Fibroblast of skin of left biceps (primary cell): ENCODE measurements around the gene KRT83.

Experiments used
- DNase-seq, 2 experiments: peaks; one replicate each; pipeline ENCODE4 v3.0.0-alpha.2; 2013; ENCODE audit warnings: low read depth in 2 of 2

KRT83 gene

GRCh38 chr12:52320784-52321400 is at the start of gene KRT83:
KRT83 (minus strand) TSS chr12:52321398; CDS start chr12:52321335, 63 bp downstream.
- DNase-seq, result no peak

GRCh38 chr12:52369809-52370208 is 48.6 kb upstream of the KRT83 start:
- DNase-seq, result no peak

- DNase-seq, result no peak
Measured at GRCh38 chr12:52369211-52369610, 48.0 kb upstream of the KRT83 start.

- DNase-seq, result no peak
Measured at GRCh38 chr12:52368508-52368907, 47.3 kb upstream of the KRT83 start.

- no peak for DNase-seq
Measured at GRCh38 chr12:52367876-52368275, 46.7 kb upstream of the KRT83 start.

GRCh38 chr12:52366738-52367485 is 45.7 kb upstream of the KRT83 start, which contains the start of gene KRT85:
KRT85 (minus strand) TSS chr12:52367481; CDS start chr12:52367405, 76 bp downstream.
- no peak for DNase-seq

- no peak for DNase-seq
Measured at GRCh38 chr12:52364901-52365489, 43.8 kb upstream of the KRT83 start.

GRCh38 chr12:52364061-52364460 is 42.9 kb upstream of the KRT83 start:
- DNase-seq, result no peak

GRCh38 chr12:52363111-52363679 is 42.0 kb upstream of the KRT83 start:
- no peak for DNase-seq

GRCh38 chr12:52362118-52362726 is 41.0 kb upstream of the KRT83 start:
- no peak for DNase-seq

GRCh38 chr12:52361553-52361952 is 40.4 kb upstream of the KRT83 start:
- no peak for DNase-seq

GRCh38 chr12:52360663-52361271 is 39.6 kb upstream of the KRT83 start:
- DNase-seq, result no peak

- DNase-seq, result no peak
Measured at GRCh38 chr12:52360106-52360662, 39.0 kb upstream of the KRT83 start.

GRCh38 chr12:52359621-52360061 is 38.4 kb upstream of the KRT83 start:
- DNase-seq, result no peak

- DNase-seq, result no peak
Measured at GRCh38 chr12:52358575-52359350, 37.6 kb upstream of the KRT83 start.

- DNase-seq, result no peak
Measured at GRCh38 chr12:52356762-52357580, 35.8 kb upstream of the KRT83 start.

- DNase-seq, result no peak
Measured at GRCh38 chr12:52356031-52356761, 35.0 kb upstream of the KRT83 start.

- DNase-seq, result no peak
Measured at GRCh38 chr12:52355176-52355575, 34.0 kb upstream of the KRT83 start.

- DNase-seq, result no peak
Measured at GRCh38 chr12:52354200-52354599, 33.0 kb upstream of the KRT83 start.
